Liver (tissue), 9 donors: ENCODE results near the gene OSTM1. TPM values are rescaled to one million over a fixed set of nuclear protein-coding genes. Genes with fewer than 3 reads are reported as not detected.

Source experiments
- DNase-seq: peaks from one replicate; pipeline ENCODE4 v3.0.0-alpha.2; 2017; ENCODE audit warnings: low spot score
- H3K27ac ChIP-seq, 2 donors: one replicate each; pipeline ENCODE4 v1.7.0; 2013; ENCODE audit warnings: inconsistent platforms in 2 of 2, low read length in 2 of 2, control low read depth in 1 of 2, low read depth in 1 of 2, mild to moderate bottlenecking in 1 of 2
- H3K27me3 ChIP-seq, 4 donors: one replicate each; pipeline versions ENCODE4 v1.6.1 to v1.7.0; 2013; ENCODE audit warnings: low read length in 3 of 4, inconsistent platforms in 1 of 4, mild to moderate bottlenecking in 1 of 4, moderate library complexity in 1 of 4; ENCODE audit not compliant: control insufficient read depth in 4 of 4, insufficient read depth in 4 of 4
- H3K36me3 ChIP-seq, 4 donors: one replicate each; pipeline versions ENCODE4 v1.6.1 to v1.7.0; 2013; ENCODE audit warnings: low read length in 3 of 4, mild to moderate bottlenecking in 3 of 4, low read depth in 1 of 4, moderate library complexity in 1 of 4; ENCODE audit not compliant: control insufficient read depth in 4 of 4, insufficient read depth in 3 of 4
- H3K4me1 ChIP-seq, 4 donors: one replicate each; pipeline versions ENCODE4 v1.6.1 to v1.7.0; 2013; ENCODE audit warnings: low read length in 3 of 4, mild to moderate bottlenecking in 3 of 4, moderate library complexity in 1 of 4; ENCODE audit not compliant: control insufficient read depth in 4 of 4, insufficient read depth in 4 of 4
- H3K4me3 ChIP-seq, 3 donors: one replicate each; pipeline versions ENCODE4 v1.6.1 to v1.7.0; 2013; ENCODE audit warnings: low read length in 3 of 3, control low read depth in 1 of 3, low read depth in 1 of 3, mild to moderate bottlenecking in 1 of 3
- H3K9ac ChIP-seq, 2 donors: one replicate each; pipeline ENCODE4 v1.7.0; 2013; ENCODE audit warnings: low read length in 2 of 2, mild to moderate bottlenecking in 2 of 2, moderate library complexity in 2 of 2, control low read depth in 1 of 2, low read depth in 1 of 2
- H3K9me3 ChIP-seq, 4 donors: one replicate each; pipeline versions ENCODE4 v1.6.1 to v1.7.0; 2013; ENCODE audit warnings: low read length in 3 of 4; ENCODE audit not compliant: control insufficient read depth in 4 of 4
- ATF3 ChIP-seq: IDR thresholded peaks from 2 replicates; pipeline ENCODE4 v1.6.1; 2016; ENCODE audit warnings: antibody characterized with exemption
- EGR1 ChIP-seq, 2 donors: IDR thresholded peaks; 2 replicates each; pipeline ENCODE4 v1.6.1; 2016 to 2018; ENCODE audit warnings: antibody characterized with exemption in 2 of 2, low read depth in 2 of 2
- FOXA1 ChIP-seq: IDR thresholded peaks from 2 replicates; pipeline ENCODE4 v1.6.1; 2016; ENCODE audit warnings: antibody characterized with exemption
- FOXA2 ChIP-seq: IDR thresholded peaks from 2 replicates; pipeline ENCODE4 v1.6.1; 2016; ENCODE audit warnings: antibody characterized with exemption
- GABPA ChIP-seq, 2 donors: IDR thresholded peaks in 1 of 2; conservative IDR thresholded peaks in 1 of 2; 2 replicates each; pipeline ENCODE4 v1.6.1; 2016; ENCODE audit warnings: antibody characterized with exemption in 2 of 2, mild to moderate bottlenecking in 1 of 2, moderate library complexity in 1 of 2
- HNF4A ChIP-seq, 2 donors: conservative IDR thresholded peaks; 2 replicates each; pipeline ENCODE4 v1.6.1; 2016; ENCODE audit warnings: antibody characterized with exemption in 2 of 2, mild to moderate bottlenecking in 2 of 2
- HNF4G ChIP-seq: IDR thresholded peaks from 2 replicates; pipeline ENCODE4 v1.6.1; 2016; ENCODE audit warnings: antibody characterized with exemption
- JUND ChIP-seq, 2 donors: IDR thresholded peaks; 2 replicates each; pipeline ENCODE4 v1.6.1; 2016; ENCODE audit warnings: antibody characterized with exemption in 2 of 2
- NR2F2 ChIP-seq: IDR thresholded peaks from 2 replicates; pipeline ENCODE4 v1.6.1; 2016; ENCODE audit warnings: antibody characterized with exemption
- RAD21 ChIP-seq, 2 donors: IDR thresholded peaks; 2 replicates each; pipeline ENCODE4 v1.6.1; 2016; ENCODE audit warnings: antibody characterized with exemption in 2 of 2, mild to moderate bottlenecking in 2 of 2
- RXRA ChIP-seq, 2 donors: IDR thresholded peaks; 2 replicates each; pipeline ENCODE4 v1.6.1; 2017 to 2018; ENCODE audit warnings: antibody characterized with exemption in 2 of 2, mild to moderate bottlenecking in 1 of 2
- SP1 ChIP-seq: IDR thresholded peaks from 2 replicates; pipeline ENCODE4 v1.6.1; 2018; ENCODE audit warnings: antibody characterized with exemption, mild to moderate bottlenecking
- TAF1 ChIP-seq: conservative IDR thresholded peaks from 2 replicates; pipeline ENCODE4 v1.6.1; 2016; ENCODE audit warnings: antibody characterized with exemption, mild to moderate bottlenecking
- YY1 ChIP-seq: IDR thresholded peaks from 2 replicates; pipeline ENCODE4 v1.6.1; 2016; ENCODE audit warnings: antibody characterized with exemption, mild to moderate bottlenecking
- WGBS: extraction: QIAGEN DNeasy Blood & Tissue Kit; methylation state at CpG from one replicate; pipeline ENCODE4 v1.1.7; 2013; 5-methylcytosine and 5-hydroxymethylcytosine counted together
- polyA plus RNA-seq, 2 donors: library from polyadenylated mRNA; stranded (reverse) in 1 of 2; unstranded in 1 of 2; fragments of 200-250 nt in 1 of 2; fragments of >200 nt in 1 of 2; fragmentation: Nextera tagmentation in 1 of 2; extraction: Ambion mirVana in 1 of 2; gene quantifications; one replicate each; pipeline versions ENCODE4 v1.2.1 to v1.2.3, GENCODE V29; 2013 to 2015
- total RNA-seq, 2 donors: library from RNA; depleted of rRNA; stranded (reverse); fragments of >200 nt; gene quantifications; one replicate each; pipeline ENCODE4 v1.2.3, GENCODE V29; 2014
- TF ChIP-seq, protein P1 (sequence below): fragments of 150-350 bp; IDR thresholded peaks from 2 replicates; pipeline ENCODE4 v1.5.1; 2017; ENCODE audit warnings: improper control_type of control experiment, low read depth, low read length; ENCODE audit not compliant: missing input control
- TF ChIP-seq, protein P2 (sequence below): IDR thresholded peaks from 2 replicates; pipeline ENCODE4 v1.6.1; 2016; ENCODE audit warnings: antibody characterized with exemption
- TF ChIP-seq, protein P3 (sequence below): IDR thresholded peaks from 2 replicates; pipeline ENCODE4 v1.6.1; 2016; ENCODE audit warnings: antibody characterized with exemption, mild to moderate bottlenecking
- TF ChIP-seq, protein P4 (sequence below): IDR thresholded peaks from 2 replicates; pipeline ENCODE4 v1.6.1; 2016; ENCODE audit warnings: antibody characterized with exemption
- donor health status: healthy.
- donor health status: healthy.
- donor health status: healthy.
- donor health status: healthy.
- donor health status: healthy.

OSTM1 gene
- total and polyA plus RNA-seq, 4 donors: 8.8 to 33.3 (median 11.3) TPM

DNA sequence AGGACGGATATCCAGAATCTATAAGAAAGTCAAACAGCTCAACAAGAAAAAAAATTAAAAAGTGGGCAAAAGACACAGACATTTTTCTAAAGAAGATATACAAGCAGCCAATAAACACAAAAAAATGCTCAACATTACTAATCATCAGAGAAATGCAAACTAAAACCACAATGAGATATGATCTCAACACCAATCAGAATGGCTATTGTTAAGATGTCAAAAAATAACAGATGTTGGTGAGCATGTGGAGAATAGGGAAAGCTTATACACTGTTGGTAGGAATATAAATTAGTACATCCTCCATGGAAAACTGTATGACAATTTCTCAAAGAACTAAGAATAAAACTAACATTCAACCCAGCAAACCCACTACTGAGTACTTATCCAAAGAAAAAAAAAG is 23.3 kb upstream of the OSTM1 start:
- TF ChIP-seq ATF3 (no peak), EGR1 (IDR thresholded peaks at IDR 0.05; ENCODE audit: low read depth in 2 of 2) (no peak), NR2F2 (no peak), FOXA1 (no peak), SP1 (no peak)
- TF ChIP-seq, protein P1, sequence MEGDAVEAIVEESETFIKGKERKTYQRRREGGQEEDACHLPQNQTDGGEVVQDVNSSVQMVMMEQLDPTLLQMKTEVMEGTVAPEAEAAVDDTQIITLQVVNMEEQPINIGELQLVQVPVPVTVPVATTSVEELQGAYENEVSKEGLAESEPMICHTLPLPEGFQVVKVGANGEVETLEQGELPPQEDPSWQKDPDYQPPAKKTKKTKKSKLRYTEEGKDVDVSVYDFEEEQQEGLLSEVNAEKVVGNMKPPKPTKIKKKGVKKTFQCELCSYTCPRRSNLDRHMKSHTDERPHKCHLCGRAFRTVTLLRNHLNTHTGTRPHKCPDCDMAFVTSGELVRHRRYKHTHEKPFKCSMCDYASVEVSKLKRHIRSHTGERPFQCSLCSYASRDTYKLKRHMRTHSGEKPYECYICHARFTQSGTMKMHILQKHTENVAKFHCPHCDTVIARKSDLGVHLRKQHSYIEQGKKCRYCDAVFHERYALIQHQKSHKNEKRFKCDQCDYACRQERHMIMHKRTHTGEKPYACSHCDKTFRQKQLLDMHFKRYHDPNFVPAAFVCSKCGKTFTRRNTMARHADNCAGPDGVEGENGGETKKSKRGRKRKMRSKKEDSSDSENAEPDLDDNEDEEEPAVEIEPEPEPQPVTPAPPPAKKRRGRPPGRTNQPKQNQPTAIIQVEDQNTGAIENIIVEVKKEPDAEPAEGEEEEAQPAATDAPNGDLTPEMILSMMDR: no peak
- TF ChIP-seq, protein P2, sequence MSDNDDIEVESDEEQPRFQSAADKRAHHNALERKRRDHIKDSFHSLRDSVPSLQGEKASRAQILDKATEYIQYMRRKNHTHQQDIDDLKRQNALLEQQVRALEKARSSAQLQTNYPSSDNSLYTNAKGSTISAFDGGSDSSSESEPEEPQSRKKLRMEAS: no peak
- no peak overlapping the region for H3K27ac ChIP-seq
- no peaks in the 10 kb centered on the region for H3K36me3 ChIP-seq
- no peak overlapping the region for H3K9ac ChIP-seq
- H3K4me3 ChIP-seq: no peak overlapping the region
- H3K4me1 ChIP-seq: no peaks in the 10 kb centered on the region
- no peaks in the 10 kb centered on the region for H3K27me3 ChIP-seq
- no peak for DNase-seq
- WGBS: 93% methylated on average over 1 of the region's 1 CpG
- no peaks in the 10 kb centered on the region for H3K9me3 ChIP-seq

DNA sequence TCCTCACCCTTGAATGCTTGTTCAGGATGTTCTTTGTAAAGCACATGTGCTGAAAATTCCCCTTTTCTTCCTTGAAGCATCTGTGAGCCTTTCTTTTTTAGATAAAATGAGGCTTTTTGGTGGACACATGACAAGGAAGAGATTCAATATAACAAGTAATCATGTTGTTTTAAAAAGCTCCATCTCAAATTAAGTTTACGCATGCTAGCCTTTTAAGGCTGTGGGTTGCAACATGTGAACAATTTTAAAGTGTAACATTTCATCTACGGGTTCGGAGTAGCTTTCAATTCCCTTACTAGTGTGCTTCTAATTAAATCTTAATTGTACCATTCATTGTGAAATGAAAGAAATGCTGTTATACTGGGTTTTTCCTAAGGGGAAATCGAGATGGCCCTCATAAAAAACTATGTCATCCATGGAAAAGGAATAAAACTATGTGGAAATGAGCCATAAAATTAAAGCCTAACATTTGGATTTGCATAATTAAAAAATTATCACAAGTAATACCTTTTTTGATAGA is 19.3 kb upstream of the OSTM1 start:
- H3K9ac ChIP-seq: no peak overlapping the region
- no peaks in the 10 kb centered on the region for H3K27me3 ChIP-seq
- no peak for DNase-seq
- WGBS: 93% methylated on average over 4 of the region's 4 CpGs
- no peak for TF ChIP-seq RXRA (IDR thresholded peaks at IDR 0.05)
- TF ChIP-seq RAD21 (IDR thresholded peaks at IDR 0.05): no peak
- no peak for TF ChIP-seq HNF4G
- TF ChIP-seq, protein P3, sequence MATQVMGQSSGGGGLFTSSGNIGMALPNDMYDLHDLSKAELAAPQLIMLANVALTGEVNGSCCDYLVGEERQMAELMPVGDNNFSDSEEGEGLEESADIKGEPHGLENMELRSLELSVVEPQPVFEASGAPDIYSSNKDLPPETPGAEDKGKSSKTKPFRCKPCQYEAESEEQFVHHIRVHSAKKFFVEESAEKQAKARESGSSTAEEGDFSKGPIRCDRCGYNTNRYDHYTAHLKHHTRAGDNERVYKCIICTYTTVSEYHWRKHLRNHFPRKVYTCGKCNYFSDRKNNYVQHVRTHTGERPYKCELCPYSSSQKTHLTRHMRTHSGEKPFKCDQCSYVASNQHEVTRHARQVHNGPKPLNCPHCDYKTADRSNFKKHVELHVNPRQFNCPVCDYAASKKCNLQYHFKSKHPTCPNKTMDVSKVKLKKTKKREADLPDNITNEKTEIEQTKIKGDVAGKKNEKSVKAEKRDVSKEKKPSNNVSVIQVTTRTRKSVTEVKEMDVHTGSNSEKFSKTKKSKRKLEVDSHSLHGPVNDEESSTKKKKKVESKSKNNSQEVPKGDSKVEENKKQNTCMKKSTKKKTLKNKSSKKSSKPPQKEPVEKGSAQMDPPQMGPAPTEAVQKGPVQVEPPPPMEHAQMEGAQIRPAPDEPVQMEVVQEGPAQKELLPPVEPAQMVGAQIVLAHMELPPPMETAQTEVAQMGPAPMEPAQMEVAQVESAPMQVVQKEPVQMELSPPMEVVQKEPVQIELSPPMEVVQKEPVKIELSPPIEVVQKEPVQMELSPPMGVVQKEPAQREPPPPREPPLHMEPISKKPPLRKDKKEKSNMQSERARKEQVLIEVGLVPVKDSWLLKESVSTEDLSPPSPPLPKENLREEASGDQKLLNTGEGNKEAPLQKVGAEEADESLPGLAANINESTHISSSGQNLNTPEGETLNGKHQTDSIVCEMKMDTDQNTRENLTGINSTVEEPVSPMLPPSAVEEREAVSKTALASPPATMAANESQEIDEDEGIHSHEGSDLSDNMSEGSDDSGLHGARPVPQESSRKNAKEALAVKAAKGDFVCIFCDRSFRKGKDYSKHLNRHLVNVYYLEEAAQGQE: no peak
- no peak for TF ChIP-seq FOXA2
- TF ChIP-seq HNF4A (conservative IDR thresholded peaks at IDR 0.05): no peak
- no peak for TF ChIP-seq EGR1 (IDR thresholded peaks at IDR 0.05; ENCODE audit: low read depth in 2 of 2)
- TF ChIP-seq TAF1: no peak
- no peak for TF ChIP-seq GABPA (IDR thresholded peaks at IDR 0.05 in 1 of 2, conservative IDR thresholded peaks at IDR 0.05 in 1 of 2)
- no peak for TF ChIP-seq ATF3
- no peak for TF ChIP-seq FOXA1
- no peak for TF ChIP-seq YY1
- TF ChIP-seq, protein P4, sequence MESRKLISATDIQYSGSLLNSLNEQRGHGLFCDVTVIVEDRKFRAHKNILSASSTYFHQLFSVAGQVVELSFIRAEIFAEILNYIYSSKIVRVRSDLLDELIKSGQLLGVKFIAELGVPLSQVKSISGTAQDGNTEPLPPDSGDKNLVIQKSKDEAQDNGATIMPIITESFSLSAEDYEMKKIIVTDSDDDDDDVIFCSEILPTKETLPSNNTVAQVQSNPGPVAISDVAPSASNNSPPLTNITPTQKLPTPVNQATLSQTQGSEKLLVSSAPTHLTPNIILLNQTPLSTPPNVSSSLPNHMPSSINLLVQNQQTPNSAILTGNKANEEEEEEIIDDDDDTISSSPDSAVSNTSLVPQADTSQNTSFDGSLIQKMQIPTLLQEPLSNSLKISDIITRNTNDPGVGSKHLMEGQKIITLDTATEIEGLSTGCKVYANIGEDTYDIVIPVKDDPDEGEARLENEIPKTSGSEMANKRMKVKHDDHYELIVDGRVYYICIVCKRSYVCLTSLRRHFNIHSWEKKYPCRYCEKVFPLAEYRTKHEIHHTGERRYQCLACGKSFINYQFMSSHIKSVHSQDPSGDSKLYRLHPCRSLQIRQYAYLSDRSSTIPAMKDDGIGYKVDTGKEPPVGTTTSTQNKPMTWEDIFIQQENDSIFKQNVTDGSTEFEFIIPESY: no peak
- TF ChIP-seq NR2F2: no peak
- TF ChIP-seq JUND (IDR thresholded peaks at IDR 0.05): no peak
- TF ChIP-seq, protein P2: no peak
- TF ChIP-seq SP1: no peak
- TF ChIP-seq, protein P1: no peak
- no peak overlapping the region for H3K27ac ChIP-seq
- no peaks in the 10 kb centered on the region for H3K9me3 ChIP-seq
- no peaks in the 10 kb centered on the region for H3K36me3 ChIP-seq
- H3K4me3 ChIP-seq: no peak overlapping the region
- H3K4me1 ChIP-seq: no peaks in the 10 kb centered on the region
